AG04449 (cell line): ENCODE data around the gene CADM4.
"Not testable (repeated sequence)": the region's sequence is repeated elsewhere in the genome, so short reads cannot be mapped to it uniquely, and the experiment has no call there.

Experiments
- CTCF ChIA-PET: fragments of 350-600 bp; formaldehyde crosslinking; extraction: SDS; loops from one replicate; lab custom pipeline; 2021; ENCODE audit warnings: antibody characterized with exemption; lab: Yijun Ruan, JAX
- POLR2A ChIA-PET: fragments of 400-600, 350-600 bp; formaldehyde crosslinking; extraction: SDS; loops from one replicate; lab custom pipeline; 2020; ENCODE audit warnings: antibody characterized with exemption, inconsistent platforms; lab: Yijun Ruan, JAX
- DNase-seq: peaks from one replicate; pipeline ENCODE4 v3.0.0-alpha.2; 2010; ENCODE audit warnings: low read depth, low spot score
- H3K4me3 ChIP-seq: 2 replicates; pipeline ENCODE4 v1.5.1; 2011; ENCODE audit warnings: low read depth, mild to moderate bottlenecking, control low read depth, low read length
- TF ChIP-seq, protein P1 (sequence below): IDR thresholded peaks from one replicate; pipeline ENCODE4 v1.5.1; 2011; ENCODE audit warnings: mild to moderate bottlenecking, moderate library complexity, low read length, control low read depth, inconsistent platforms; ENCODE audit not compliant: insufficient read depth; ENCODE audit errors: missing control alignments

CADM4 gene

DNA sequence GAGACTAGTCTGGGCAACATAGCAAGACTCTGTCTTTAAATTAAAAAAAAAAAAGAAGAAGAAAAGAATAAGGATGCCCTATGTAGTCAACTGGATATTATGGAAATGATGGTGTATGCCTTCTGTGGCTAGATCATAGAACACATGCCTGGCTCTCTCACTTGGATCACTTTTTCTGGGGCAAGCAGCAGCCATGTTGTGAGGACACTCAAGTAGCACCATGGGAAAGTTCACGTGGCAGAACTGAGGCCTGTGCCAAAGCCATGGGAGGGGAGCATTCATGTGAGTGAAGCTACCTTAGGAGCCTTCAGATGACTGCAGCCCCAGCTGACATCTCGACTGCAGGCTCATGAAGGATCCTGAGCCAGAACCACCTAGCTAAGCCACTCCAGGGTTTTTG lies 18.4 kb upstream of the CADM4 start:
- CTCF ChIA-PET = interaction anchor here (1.2 to 1.3 kb wide), 2 partner anchors 16 to 103 kb away, joined by 3 read pairs; no protein-coding TSS in a partner anchor
- TF ChIP-seq, protein P1, sequence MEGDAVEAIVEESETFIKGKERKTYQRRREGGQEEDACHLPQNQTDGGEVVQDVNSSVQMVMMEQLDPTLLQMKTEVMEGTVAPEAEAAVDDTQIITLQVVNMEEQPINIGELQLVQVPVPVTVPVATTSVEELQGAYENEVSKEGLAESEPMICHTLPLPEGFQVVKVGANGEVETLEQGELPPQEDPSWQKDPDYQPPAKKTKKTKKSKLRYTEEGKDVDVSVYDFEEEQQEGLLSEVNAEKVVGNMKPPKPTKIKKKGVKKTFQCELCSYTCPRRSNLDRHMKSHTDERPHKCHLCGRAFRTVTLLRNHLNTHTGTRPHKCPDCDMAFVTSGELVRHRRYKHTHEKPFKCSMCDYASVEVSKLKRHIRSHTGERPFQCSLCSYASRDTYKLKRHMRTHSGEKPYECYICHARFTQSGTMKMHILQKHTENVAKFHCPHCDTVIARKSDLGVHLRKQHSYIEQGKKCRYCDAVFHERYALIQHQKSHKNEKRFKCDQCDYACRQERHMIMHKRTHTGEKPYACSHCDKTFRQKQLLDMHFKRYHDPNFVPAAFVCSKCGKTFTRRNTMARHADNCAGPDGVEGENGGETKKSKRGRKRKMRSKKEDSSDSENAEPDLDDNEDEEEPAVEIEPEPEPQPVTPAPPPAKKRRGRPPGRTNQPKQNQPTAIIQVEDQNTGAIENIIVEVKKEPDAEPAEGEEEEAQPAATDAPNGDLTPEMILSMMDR = no peak
- POLR2A ChIA-PET = no interaction called here
- no peak overlapping the region for H3K4me3 ChIP-seq
- no peak for DNase-seq

DNA sequence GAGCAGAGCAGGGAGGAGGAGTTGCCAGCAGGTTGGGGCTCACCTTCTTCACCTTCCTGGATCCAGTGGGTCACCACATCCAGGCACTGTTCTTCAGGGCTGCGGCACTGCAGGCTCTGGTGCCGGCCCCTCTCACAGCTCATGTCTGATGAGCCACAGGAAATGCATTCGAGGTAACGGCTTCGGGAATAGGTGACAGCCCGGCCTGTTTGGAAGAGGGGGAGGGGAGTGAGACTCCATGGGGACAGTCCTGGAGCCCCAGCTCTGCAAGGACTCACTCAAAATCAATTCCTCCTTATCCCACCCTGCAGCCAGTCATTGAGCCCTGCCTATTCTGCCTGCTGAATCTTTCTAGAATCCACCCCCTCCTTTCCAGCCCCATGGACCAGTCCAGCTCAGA lies 16.8 kb upstream of the CADM4 start:
- ChIA-PET CTCF (interaction anchor here (1.0 kb wide), 1 partner anchor 9 kb away, joined by 4 read pairs; no protein-coding TSS in a partner anchor), POLR2A (no interaction called here)
- no peak for DNase-seq
- TF ChIP-seq, protein P1 = no peak
- no peak overlapping the region for H3K4me3 ChIP-seq

DNA sequence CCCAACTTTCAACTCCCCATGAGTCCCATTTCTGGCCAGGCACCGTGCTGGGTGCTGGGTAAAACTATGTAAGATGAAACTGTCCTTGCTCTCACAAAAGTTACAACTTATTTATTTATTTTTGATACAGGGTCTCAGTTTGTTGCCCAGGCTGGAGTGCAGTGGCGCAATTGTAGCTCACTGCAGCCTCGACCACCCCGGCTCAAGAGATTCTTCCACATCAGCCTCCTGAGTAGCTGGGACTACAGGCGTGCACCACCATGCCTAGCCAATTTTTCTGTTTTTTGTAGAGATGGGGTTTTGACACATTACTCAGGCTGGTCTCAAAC lies 12.9 kb upstream of the CADM4 start:
- DNase-seq = no peak
- ChIA-PET CTCF (interaction anchor here (0.9 to 3.7 kb wide), 15 partner anchors 9 to 220 kb away, joined by 3 to 32 read pairs (median 5); partner anchors contain the start of genes IRGQ and ZNF576), POLR2A (no interaction called here)
- TF ChIP-seq, protein P1 = no peak
- no peak overlapping the region for H3K4me3 ChIP-seq

DNA sequence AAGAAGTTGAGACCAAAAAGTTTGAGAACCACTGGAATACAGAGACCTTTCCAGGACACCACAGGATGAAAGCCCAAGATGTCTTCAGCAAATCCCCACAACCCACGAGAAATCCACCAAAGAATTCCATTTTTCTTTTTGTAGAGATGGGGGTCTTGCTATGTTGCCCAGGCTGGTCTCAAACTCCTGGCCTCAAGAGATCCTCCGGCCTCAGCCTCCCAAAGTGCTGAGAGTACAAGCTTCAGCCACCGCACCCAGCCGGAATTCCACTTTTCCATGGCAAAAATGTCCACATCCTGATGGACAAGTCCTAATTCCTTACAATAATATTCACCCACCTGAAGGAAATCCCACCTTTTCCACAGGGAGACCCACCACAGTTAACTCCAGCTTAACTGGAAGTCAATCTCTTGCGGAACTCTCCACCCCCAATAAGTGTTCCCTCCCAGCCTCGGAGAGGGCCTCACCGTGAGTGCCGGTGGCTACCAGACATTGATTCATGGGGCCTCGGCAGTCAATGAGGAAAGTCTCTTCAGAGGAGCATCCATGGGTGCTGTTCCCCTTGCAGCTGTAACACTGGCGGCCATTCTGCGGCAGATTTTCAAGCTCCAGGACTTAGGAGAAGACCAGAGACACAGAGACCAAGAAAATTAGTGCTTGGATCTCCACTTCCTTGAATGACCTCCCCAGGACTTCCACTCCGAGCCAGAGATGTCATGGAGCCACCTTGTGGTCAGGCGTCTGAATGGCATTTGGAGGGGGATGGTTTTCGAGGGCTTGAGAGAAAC lies 12.3 kb upstream of the CADM4 start:
- DNase-seq = no peak
- TF ChIP-seq, protein P1 = peak; percentile 83
- ChIA-PET CTCF (interaction anchor here (0.8 to 3.7 kb wide), 17 partner anchors 9 to 220 kb away, joined by 3 to 32 read pairs (median 5); partner anchors contain the start of genes IRGQ, ZNF575 and ZNF576), POLR2A (no interaction called here)
- H3K4me3 ChIP-seq = no peak overlapping the region

DNA sequence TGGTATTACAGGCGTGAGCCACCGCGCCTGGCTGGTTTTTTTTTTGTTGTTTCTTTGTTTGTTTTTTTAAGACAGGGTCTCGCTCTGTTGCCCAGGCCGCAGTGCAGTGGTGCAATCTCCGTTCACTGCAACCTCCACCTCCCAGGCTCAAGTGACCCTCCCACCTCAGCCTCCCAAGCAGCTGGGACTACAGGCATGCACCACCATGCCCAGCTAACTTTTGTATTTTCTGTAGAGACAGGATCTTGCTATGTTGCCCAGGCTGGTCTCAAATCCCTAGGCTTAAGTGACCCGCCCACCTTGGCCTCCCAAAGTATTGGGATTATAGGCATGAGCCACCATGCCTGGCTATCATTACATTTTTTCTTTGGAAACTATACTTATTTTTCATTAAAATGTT lies 10.6 kb upstream of the CADM4 start:
- POLR2A ChIA-PET, H3K4me3 ChIP-seq, DNase-seq: not testable (repeated sequence)
- CTCF ChIA-PET = interaction anchor here (1.0 to 1.5 kb wide), 2 partner anchors 15 to 18 kb away, joined by 3 to 5 read pairs; no protein-coding TSS in a partner anchor

DNA sequence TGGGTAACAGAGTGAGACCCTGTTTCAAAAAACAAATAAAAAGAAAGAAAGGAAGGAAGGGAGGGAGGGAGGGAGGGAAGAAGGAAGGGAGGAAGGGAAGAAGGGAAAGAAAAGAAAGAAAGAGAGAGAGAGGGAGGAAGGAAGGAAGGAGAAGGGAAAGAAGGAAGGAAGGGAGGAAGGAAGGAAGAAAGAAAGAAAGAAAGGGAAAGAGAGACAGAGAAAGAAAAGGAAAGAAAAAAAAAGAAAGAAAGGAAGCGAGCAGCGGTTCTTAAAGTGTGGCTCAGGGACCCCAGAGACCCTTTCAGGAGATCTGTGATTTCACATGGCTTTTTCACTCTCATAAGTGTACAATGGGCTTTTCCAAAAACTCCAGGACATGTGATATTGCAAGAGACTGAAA lies 9.9 kb upstream of the CADM4 start:
- POLR2A ChIA-PET = no interaction called here
- H3K4me3 ChIP-seq = no peak overlapping the region
- CTCF ChIA-PET = interaction anchor here (1.0 to 1.5 kb wide), 4 partner anchors 11 to 202 kb away, joined by 3 to 7 read pairs (median 4); no protein-coding TSS in a partner anchor
- TF ChIP-seq, protein P1 = no peak
- DNase-seq = no peak

DNA sequence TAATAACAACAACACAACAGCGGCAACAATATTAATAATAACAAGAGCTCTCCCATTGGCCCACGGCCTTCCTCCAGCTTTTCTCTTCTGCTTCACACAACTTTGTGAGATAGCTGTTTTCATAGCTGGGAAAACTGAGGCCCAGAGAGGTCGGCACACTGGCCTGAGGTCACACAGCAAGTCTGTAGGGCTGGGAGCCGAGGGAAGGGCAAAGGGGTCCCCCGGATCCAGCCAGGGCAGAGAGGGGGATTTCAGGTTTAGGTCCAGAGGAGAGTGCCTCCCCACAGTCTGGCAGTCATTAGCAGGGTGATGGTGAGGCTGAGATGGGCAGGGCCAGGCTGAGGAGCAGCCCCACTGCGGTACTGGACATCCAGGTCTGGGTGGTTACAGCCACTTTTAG lies 9.0 kb upstream of the CADM4 start:
- TF ChIP-seq, protein P1 = no peak
- H3K4me3 ChIP-seq = no peak overlapping the region
- ChIA-PET CTCF (interaction anchor here (0.7 to 1.5 kb wide), 4 partner anchors 11 to 201 kb away, joined by 3 to 7 read pairs (median 3); partner anchors contain the start of genes IRGQ and ZNF576), POLR2A (no interaction called here)
- DNase-seq = no peak
